SJCRH30 (cell line): Measurements from ENCODE around the gene SART3. TPM values are rescaled to one million over a fixed set of nuclear protein-coding genes. Genes with fewer than 3 reads are reported as not detected.

Source experiments
- DNase-seq, 2 experiments: peaks; one replicate each; pipeline ENCODE4 v3.0.0-alpha.2; 2015 to 2020
- H3K27ac ChIP-seq: fragments of 250-450 bp; sonication (Bioruptor Pico); 2 replicates; pipeline ENCODE4 v1.5.1; 2020; ENCODE audit warnings: mild to moderate bottlenecking, moderate library complexity
- H3K27me3 ChIP-seq: fragments of 250-450 bp; sonication (Bioruptor Pico); 2 replicates; pipeline ENCODE4 v1.5.1; 2020; ENCODE audit warnings: mild to moderate bottlenecking, moderate library complexity
- H3K36me3 ChIP-seq: fragments of 250-450 bp; sonication (Bioruptor Pico); 2 replicates; pipeline ENCODE4 v1.5.1; 2020; ENCODE audit warnings: mild to moderate bottlenecking, moderate library complexity
- H3K4me1 ChIP-seq: fragments of 250-450 bp; sonication (Bioruptor Pico); 2 replicates; pipeline ENCODE4 v1.5.1; 2020; ENCODE audit warnings: mild to moderate bottlenecking, moderate library complexity
- H3K4me3 ChIP-seq: fragments of 250-450 bp; sonication (Bioruptor Pico); 2 replicates; pipeline ENCODE4 v1.5.1; 2020; ENCODE audit warnings: mild to moderate bottlenecking, moderate library complexity
- H3K9me3 ChIP-seq: fragments of 250-450 bp; sonication (Bioruptor Pico); replicated peaks from 2 replicates; pipeline ENCODE4 v1.5.1; 2020; ENCODE audit warnings: mild to moderate bottlenecking, moderate library complexity
- total RNA-seq: library from RNA; depleted of rRNA; stranded (reverse); fragments of >200 nt; shearing (Covaris generic); gene quantifications from 2 replicates; pipeline ENCODE4 v1.2.3, GENCODE V29; 2014

Gene SART3
- total RNA-seq, 1 experiment from 2014 or later, result 101 TPM

DNA sequence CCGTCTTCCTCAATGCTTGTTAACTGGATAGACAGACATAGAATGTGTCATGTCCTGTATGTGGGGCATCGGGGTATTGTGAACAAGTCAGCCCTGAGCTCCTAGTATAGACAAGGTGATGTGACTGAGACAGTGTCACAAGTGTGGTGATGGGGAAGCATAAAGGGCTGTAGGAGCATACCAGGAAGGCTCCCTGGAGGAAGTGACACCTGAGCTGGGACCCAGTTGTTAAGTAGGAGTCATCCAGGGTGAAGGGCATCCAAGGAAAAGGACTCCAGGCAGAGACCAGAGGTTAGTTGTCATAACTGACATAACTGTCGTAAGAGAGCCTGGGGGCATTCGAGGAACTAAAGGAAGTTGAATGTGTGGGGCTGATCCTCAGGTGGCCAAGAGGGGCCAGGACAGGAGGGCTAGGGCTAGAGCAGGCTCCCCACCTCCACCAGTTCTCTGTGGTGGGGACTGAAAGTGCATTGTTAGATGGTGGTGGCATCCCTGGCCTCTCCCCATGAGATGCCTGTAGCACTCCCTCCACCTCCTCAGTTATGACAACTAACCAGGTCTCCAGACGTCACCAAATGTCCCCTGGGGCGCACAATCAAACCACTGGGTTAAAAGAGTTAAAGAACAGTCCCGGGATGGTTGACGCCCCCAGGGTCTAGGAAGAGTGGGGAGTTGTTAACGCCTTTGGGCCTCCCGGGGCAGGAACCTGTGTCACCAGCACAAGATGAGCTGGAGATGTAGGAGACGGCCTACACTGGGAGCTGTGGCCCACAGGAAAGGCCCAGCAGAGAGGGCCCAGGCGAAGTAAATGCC is 43.5 kb downstream of the SART3 start:
- no peak overlapping the region for H3K27ac ChIP-seq
- H3K27me3 ChIP-seq, result no peaks in the 10 kb centered on the region
- 0 out of 2 replicates have a peak, but pooled peaks cover 2% of the 10 kb centered on the region for H3K4me1 ChIP-seq
- no peak overlapping the region for H3K4me3 ChIP-seq
- no peak for DNase-seq
- peaks cover 34% of the 10 kb centered on the region for H3K36me3 ChIP-seq
- no peaks in the 10 kb centered on the region for H3K9me3 ChIP-seq

DNA sequence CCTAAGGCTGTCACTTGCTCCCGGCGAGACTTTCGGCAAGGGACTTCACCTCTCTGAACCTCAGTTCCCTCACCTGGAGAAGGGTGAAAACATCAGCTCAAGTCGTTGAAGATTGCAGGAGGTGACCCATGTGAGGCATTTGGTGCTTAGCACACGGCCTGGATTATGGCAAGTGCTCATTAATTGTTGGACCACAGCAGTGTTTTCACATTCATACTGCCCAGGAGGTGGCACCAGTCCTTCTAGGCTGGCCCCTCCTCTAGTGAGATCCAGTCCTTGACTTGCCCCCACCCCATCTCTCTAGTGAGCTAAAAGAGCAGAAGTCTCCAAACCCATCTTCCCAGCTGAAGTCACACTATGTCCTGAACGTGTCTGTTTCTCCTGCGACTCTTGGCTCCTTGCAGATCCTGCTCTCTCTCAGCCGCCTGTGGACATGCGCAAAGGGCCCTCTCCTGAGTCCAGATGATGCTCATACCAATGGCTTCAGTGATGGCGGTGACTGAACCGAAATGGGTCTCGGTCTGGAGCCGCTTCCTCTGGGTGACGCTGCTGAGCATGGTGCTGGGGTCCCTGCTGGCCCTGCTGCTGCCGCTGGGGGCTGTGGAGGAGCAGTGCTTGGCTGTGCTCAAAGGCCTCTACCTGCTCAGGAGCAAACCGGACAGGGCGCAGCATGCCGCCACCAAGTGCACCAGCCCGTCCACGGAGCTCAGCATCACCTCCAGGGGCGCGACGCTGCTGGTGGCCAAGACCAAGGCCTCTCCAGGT is 44.3 kb downstream of the SART3 start:
- H3K9me3 ChIP-seq, result no peaks in the 10 kb centered on the region
- peak in 1 of 2 experiments; percentile 21 for DNase-seq
- peaks cover 4% of the 10 kb centered on the region; the same call in 1 of the 2 replicates for H3K4me1 ChIP-seq
- H3K4me3 ChIP-seq, result no peak overlapping the region
- H3K36me3 ChIP-seq, result peaks cover 26% of the 10 kb centered on the region
- no peaks in the 10 kb centered on the region for H3K27me3 ChIP-seq
- H3K27ac ChIP-seq, result no peak overlapping the region

- DNase-seq, result no peak
- Histone ChIP-seq H3K36me3 (peaks cover 19% of the 10 kb centered on the region), H3K4me1 (peaks cover 5% of the 10 kb centered on the region; the same call in 1 of the 2 replicates), H3K9me3 (no peaks in the 10 kb centered on the region), H3K4me3 (peak overlapping the region; percentile 66), H3K27me3 (no peaks in the 10 kb centered on the region), H3K27ac (no peak overlapping the region; the same call in 1 of the 2 replicates)
These were observed 45.1 kb downstream of the SART3 start for GRCh38 chr12:108515916-108516315.

GRCh38 chr12:108514973-108515814 is 45.8 kb downstream of the SART3 start, which contains the start of gene FICD:
TSS of gene FICD (plus strand) at chr12:108515277. CDS start at chr12:108516973, 1,696 bp downstream.
- Histone ChIP-seq H3K36me3 (peaks cover 12% of the 10 kb centered on the region), H3K27me3 (no peaks in the 10 kb centered on the region), H3K4me3 (peak within 1 kb of the TSS; percentile 66), H3K9me3 (no peaks in the 10 kb centered on the region), H3K27ac (peak within 1 kb of the TSS; percentile 27), H3K4me1 (peaks cover 5% of the 10 kb centered on the region; the same call in 1 of the 2 replicates)
- peak; percentile 99 to 100 for DNase-seq

DNA sequence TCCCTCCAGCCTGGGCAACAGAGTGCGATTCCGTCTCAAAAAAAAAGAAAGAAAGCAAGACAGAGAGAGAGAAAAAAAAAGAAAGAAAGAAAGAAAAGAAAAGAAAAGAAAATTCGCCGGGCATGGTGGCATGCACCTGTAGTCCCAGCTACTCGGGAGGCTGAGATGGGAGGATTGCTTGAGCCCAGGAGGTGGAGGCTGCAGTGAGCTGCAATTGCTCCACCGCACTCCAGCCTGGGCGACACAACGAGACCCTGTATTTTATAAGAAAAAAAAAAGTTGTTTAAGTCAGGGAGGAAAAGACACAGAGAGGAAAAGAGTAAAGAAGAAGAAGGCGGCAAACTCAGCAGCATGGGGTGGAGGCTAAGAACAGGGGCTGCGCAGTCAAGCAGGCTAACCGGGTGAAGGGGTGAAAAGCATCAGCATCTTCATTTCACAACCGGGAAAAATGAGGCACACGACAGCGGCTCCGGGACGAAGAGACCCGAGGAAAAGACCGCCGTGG is 46.5 kb downstream of the SART3 start:
- H3K27me3 ChIP-seq, result no peaks in the 10 kb centered on the region
- H3K4me1 ChIP-seq, result peaks cover 5% of the 10 kb centered on the region; the same call in 1 of the 2 replicates
- no peak overlapping the region for H3K27ac ChIP-seq
- no peaks in the 10 kb centered on the region for H3K9me3 ChIP-seq
- DNase-seq, result no peak
- H3K36me3 ChIP-seq, result peaks cover 10% of the 10 kb centered on the region
- peak overlapping the region; percentile 66 for H3K4me3 ChIP-seq

DNA sequence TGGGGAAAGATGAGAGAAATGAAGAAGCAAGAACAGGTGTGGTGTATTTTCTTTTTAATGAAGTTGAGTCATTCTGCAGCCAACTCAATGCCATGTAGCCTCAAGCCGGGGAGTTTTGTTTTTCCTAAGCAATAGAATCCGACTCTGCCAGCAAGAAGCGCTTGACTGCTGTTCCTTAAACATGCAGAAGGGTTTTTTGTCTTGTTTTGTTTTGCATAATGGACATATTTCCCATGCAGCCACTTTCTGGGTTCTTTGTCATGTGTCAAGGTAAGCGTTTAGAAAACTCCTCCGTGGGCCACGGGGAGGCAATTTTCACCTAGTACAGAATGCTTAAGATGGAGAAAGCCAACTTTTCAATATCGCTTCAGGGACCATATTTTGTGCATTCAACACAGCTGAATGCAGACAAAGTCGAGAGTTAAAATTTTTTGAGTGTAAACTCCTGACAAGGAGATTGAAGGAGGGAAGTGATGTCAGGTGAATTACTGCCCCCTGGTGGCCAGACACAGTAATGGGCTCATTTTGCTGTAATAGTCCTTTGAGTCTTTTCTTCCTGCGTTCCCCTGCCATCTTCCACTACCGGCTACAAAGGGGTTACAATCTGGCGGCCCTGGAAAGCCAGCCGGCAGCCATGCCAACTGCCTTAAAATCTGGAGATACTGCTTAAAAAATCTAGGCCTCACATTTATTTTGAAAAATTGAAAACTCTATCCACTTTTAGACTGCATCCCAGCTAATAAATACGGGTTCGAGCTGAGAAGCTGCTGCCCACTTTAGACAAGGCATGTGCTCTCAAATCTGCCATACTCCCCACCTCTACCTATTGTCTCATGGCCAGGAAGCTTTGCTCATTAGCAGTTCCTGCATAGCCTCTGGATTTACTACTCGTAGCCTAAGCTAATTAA is 49.1 kb downstream of the SART3 start:
- Histone ChIP-seq H3K27me3 (no peaks in the 10 kb centered on the region), H3K27ac (no peak overlapping the region), H3K4me3 (no peak overlapping the region), H3K9me3 (no peaks in the 10 kb centered on the region), H3K4me1 (peaks cover 5% of the 10 kb centered on the region; the same call in 1 of the 2 replicates), H3K36me3 (no peaks in the 10 kb centered on the region)
- DNase-seq, result peak; percentile 58 to 85

- Histone ChIP-seq H3K36me3 (no peaks in the 10 kb centered on the region), H3K27me3 (no peaks in the 10 kb centered on the region), H3K9me3 (no peaks in the 10 kb centered on the region), H3K4me3 (no peak overlapping the region), H3K4me1 (peaks cover 3% of the 10 kb centered on the region; the same call in 1 of the 2 replicates), H3K27ac (no peak overlapping the region)
- DNase-seq, result no peak
These were observed 50.1 kb downstream of the SART3 start for GRCh38 chr12:108510836-108511235.

DNA sequence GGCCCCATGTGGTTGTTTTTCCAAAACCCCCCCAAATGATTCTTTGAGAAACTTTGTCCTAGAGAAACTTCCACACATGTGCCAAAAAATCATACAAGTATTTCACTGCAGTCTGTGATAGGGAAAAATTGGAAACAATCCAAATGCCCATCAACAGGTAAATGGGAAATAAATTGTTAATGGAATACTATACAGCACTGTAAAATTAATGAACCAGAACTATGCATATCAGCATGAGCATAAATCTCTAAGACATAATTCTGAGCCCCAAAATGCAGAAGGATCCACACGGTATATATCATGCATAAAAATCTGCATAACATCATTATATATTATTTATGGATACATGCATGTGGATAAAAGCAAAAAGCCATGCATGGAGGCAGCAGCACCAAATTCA is 51.2 kb downstream of the SART3 start:
- Histone ChIP-seq H3K4me3 (no peak overlapping the region), H3K4me1 (peaks cover 3% of the 10 kb centered on the region; the same call in 1 of the 2 replicates), H3K36me3 (no peaks in the 10 kb centered on the region), H3K27ac (no peak overlapping the region), H3K27me3 (no peaks in the 10 kb centered on the region), H3K9me3 (no peaks in the 10 kb centered on the region)
- DNase-seq, result no peak

- peaks cover 3% of the 10 kb centered on the region; the same call in 1 of the 2 replicates for H3K4me1 ChIP-seq
- no peak overlapping the region for H3K27ac ChIP-seq
- DNase-seq, result no peak
- no peak overlapping the region for H3K4me3 ChIP-seq
- no peaks in the 10 kb centered on the region for H3K27me3 ChIP-seq
- peaks cover 5% of the 10 kb centered on the region for H3K9me3 ChIP-seq
- no peaks in the 10 kb centered on the region for H3K36me3 ChIP-seq
These were observed 52.9 kb downstream of the SART3 start for GRCh38 chr12:108507971-108508642.

DNA sequence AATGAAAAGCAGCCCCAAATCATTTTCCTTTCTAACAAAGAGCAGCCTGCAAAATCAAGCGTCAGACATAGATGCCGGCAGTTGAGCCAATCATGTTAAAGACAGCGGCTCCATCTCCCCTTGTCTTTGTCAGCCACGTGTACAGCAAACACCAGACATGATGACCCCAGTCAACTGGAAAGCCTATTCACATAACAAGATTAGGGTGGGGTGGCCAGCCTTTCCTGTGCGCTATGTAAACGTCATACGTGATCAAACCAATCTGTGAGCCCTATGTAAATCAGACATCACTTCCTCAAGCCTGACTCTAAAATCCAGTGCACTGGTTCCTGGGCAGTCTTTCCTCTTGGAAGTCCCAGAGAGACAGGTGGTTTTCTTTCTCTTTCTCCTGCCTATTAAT is 55.8 kb downstream of the SART3 start:
- Histone ChIP-seq H3K4me1 (no peaks in the 10 kb centered on the region), H3K36me3 (no peaks in the 10 kb centered on the region), H3K4me3 (no peak overlapping the region), H3K27ac (no peak overlapping the region), H3K27me3 (no peaks in the 10 kb centered on the region), H3K9me3 (peaks cover 10% of the 10 kb centered on the region)
- no peak for DNase-seq

DNA sequence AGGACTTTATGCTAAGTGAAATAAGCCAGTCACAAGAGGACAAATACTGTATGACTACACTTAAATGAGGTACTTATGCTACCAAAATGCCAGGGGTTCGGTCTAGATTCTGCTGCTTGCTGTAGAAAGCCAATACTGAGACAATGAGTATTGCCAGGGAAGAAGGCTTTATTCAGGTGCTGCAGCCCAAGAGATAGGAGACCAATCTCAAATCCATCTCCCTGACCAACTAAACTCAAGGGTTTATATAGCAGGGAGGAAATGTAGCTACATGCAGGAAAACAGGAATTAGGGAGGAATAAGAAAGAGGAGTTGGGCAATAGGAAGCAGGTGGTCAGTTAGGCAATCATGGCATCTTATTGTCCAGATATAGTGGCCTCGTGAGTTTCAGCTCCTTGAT is 58.1 kb downstream of the SART3 start:
- no peaks in the 10 kb centered on the region for H3K4me1 ChIP-seq
- no peak overlapping the region for H3K27ac ChIP-seq
- H3K9me3 ChIP-seq, result peaks cover 10% of the 10 kb centered on the region
- H3K27me3 ChIP-seq, result no peaks in the 10 kb centered on the region
- no peak for DNase-seq
- H3K36me3 ChIP-seq, result no peaks in the 10 kb centered on the region
- no peak overlapping the region for H3K4me3 ChIP-seq

GRCh38 chr12:108498136-108498535 is 62.8 kb downstream of the SART3 start:
- H3K36me3 ChIP-seq, result no peaks in the 10 kb centered on the region
- H3K4me3 ChIP-seq, result no peak overlapping the region
- no peaks in the 10 kb centered on the region for H3K27me3 ChIP-seq
- H3K27ac ChIP-seq, result no peak overlapping the region
- H3K4me1 ChIP-seq, result no peaks in the 10 kb centered on the region
- H3K9me3 ChIP-seq, result peaks cover 5% of the 10 kb centered on the region
- no peak for DNase-seq
